Urinary bladder (tissue), 4 donors: ENCODE measurements around the gene YPEL2. TPM values are rescaled to one million over a fixed set of nuclear protein-coding genes. Genes with fewer than 3 reads are reported as not detected.
"Not testable (repeated sequence)": the region's sequence is repeated elsewhere in the genome, so short reads cannot be mapped to it uniquely, and the experiment has no call there.

Experiments
- DNase-seq: peaks from one replicate; pipeline ENCODE4 v3.0.0-alpha.2; 2015; ENCODE audit errors: extremely low spot score
- H3K27ac ChIP-seq: one replicate; pipeline ENCODE4 v1.5.1; 2013; ENCODE audit warnings: low read depth, mild to moderate bottlenecking, moderate library complexity
- H3K36me3 ChIP-seq: one replicate; pipeline ENCODE4 v1.6.1; 2013; ENCODE audit warnings: mild to moderate bottlenecking, moderate library complexity; ENCODE audit not compliant: insufficient read depth
- H3K4me1 ChIP-seq: one replicate; pipeline ENCODE4 v1.6.1; 2013; ENCODE audit warnings: mild to moderate bottlenecking, moderate library complexity; ENCODE audit not compliant: insufficient read depth
- H3K4me3 ChIP-seq: one replicate; pipeline ENCODE4 v1.5.1; 2013; ENCODE audit warnings: low read depth, low read length
- WGBS: extraction: QIAGEN DNeasy Blood & Tissue Kit; methylation state at CpG from one replicate; pipeline ENCODE4 v1.1.7; 2013; 5-methylcytosine and 5-hydroxymethylcytosine counted together
- polyA plus RNA-seq: library from polyadenylated mRNA; stranded (reverse); fragments of 200-250 nt; gene quantifications from one replicate; pipeline ENCODE4 v1.2.3, GENCODE V29; 2013
- total RNA-seq: library from RNA; depleted of rRNA; stranded (reverse); fragments of >200 nt; gene quantifications from one replicate; pipeline ENCODE4 v1.2.3, GENCODE V29; 2014
- donor health status: healthy with polysubstance abuse.
- donor health status: healthy.

YPEL2 gene
- total and polyA plus RNA-seq, 2 donors = 16.0 to 28.4 TPM

GRCh38 chr17:59402760-59403159 is 71.3 kb downstream of the YPEL2 start:
- Histone ChIP-seq H3K27ac (no peak overlapping the region), H3K4me1 (peaks cover 2% of the 10 kb centered on the region), H3K36me3 (no peaks in the 10 kb centered on the region), H3K4me3 (no peak overlapping the region)
- no peak for DNase-seq
- 83% methylated on average over 4 of the region's 4 CpGs for WGBS

DNA sequence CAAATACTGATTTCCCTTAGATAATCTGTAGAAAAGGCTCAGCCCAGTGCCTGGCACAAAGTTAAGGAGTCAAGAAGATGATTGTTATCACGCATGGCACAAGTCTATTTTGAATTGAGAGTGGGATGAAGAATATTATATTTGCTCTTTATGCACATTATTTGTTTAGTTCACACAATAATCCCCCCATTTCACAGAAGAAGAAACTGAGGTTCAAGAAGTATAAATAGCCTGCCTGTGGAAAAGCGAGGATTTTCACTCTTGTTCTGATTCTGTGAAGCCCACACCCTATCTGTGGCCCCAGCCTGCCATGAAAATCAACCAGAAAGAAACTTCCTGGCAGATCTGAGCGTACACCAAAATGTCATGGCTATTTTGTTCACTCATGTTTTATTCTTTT is 73.0 kb downstream of the YPEL2 start:
- H3K27ac ChIP-seq = no peak overlapping the region
- 97% methylated on average over 3 of the region's 3 CpGs for WGBS
- H3K4me1 ChIP-seq = peaks cover 2% of the 10 kb centered on the region
- no peaks in the 10 kb centered on the region for H3K36me3 ChIP-seq
- DNase-seq = no peak
- H3K4me3 ChIP-seq = no peak overlapping the region

DNA sequence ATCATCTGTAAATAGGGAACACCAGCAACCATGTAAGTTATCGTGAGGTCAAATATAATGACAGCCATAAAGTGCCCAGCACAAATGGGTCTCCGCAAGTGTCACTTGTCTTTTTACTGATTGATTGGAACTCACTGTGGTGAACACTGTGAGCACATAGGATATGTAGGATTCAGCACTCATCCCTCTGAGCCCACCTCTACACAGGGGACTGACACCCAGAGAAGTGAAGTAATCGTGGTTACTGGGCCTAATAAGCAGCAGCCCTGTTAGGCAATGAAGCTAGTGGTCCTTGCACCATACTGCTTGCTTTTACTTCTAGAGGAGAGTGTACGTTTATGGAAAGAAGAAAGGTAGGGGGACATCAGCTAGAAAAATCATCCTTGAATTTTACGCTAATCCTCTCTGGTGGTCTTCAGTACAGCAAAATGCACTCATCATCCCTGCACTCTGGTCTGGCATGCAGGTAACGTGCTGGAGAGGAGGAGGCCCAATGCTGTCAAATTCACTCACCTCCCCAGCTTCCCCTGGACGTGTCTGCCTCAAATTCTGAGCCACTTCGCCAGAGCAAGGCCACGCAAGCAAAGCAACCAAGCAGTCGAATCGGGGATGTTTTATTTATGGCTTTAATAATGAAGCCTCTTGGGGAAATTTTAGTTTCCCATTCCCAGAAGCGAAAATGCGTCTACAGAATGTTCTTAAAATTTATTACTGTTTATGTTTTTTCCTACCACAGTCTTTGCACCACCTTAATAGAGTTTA is 74.7 kb downstream of the YPEL2 start:
- WGBS = 64% methylated on average over 13 of the region's 13 CpGs
- H3K4me3 ChIP-seq = no peak overlapping the region
- H3K4me1 ChIP-seq = peaks cover 2% of the 10 kb centered on the region
- no peaks in the 10 kb centered on the region for H3K36me3 ChIP-seq
- DNase-seq = no peak
- H3K27ac ChIP-seq = no peak overlapping the region

DNA sequence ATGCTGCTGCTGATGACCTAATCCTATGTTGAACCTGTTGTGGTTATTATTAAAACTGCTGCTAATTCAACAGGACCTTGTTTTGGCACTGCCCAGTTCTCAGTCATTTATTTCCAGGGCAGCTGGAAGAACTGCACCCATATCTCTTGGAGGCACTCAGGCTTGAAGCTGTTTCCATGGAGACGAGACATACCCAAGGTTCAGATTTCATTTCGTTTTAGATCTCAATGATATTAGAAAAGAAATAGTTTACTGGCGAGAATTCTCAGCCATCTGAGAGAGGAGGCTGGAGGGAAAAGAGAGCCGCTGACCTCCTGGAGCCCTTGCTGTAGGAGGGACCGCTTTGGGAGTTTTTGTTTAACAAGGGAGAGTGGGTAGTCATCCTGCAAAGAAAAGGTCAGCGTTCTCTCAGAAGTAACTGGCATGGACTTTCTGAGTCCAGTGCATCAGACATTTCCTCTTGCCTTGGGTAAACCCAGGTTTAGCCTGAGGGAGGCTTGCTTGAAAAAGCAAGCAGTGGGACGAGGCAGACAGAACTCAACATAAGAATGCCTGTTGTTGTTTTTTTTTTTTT is 75.4 kb downstream of the YPEL2 start:
- Histone ChIP-seq H3K36me3 (no peaks in the 10 kb centered on the region), H3K4me1 (peaks cover 2% of the 10 kb centered on the region), H3K4me3 (no peak overlapping the region), H3K27ac (no peak overlapping the region)
- peak; percentile 50 for DNase-seq
- WGBS = 21% methylated on average over 7 of the region's 7 CpGs

GRCh38 chr17:59409336-59410048 is 78.0 kb downstream of the YPEL2 start:
- 67% methylated on average over 3 of the region's 3 CpGs for WGBS
- H3K4me3 ChIP-seq = no peak overlapping the region
- no peak for DNase-seq
- H3K36me3 ChIP-seq = no peaks in the 10 kb centered on the region
- peaks cover 2% of the 10 kb centered on the region for H3K4me1 ChIP-seq
- H3K27ac ChIP-seq = no peak overlapping the region

GRCh38 chr17:59410049-59410437 is 78.6 kb downstream of the YPEL2 start:
- WGBS = 98% methylated on average over 4 of the region's 4 CpGs

DNA sequence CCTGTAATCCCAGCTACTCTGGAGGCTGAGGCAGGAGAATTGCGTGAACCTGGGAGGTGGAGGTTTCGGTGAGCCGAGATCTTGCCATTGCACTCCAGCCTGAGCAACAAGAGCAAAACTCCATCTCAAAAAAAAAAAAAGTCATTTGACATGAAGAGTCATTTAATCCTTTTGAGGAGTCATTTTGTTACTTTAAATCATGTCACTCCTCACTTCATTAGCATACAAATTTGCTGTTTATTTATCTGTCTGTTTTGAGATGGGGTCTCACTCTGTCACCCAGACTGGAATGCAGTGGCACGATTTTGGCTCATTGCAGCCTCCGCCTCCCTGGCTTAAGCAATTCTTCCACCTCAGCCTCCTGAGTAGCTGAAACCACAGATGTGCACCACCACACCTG is 81.0 kb downstream of the YPEL2 start:
- H3K4me3 ChIP-seq, H3K36me3 ChIP-seq, H3K4me1 ChIP-seq, DNase-seq, H3K27ac ChIP-seq: not testable (repeated sequence)
- WGBS = 92% methylated on average over 5 of the region's 5 CpGs

More at GRCh38 chr17:59410049-59410437, 78.6 kb downstream of the YPEL2 start:
- DNase-seq = no peak
- Histone ChIP-seq H3K4me1 (peaks cover 2% of the 10 kb centered on the region), H3K4me3 (no peak overlapping the region), H3K27ac (no peak overlapping the region), H3K36me3 (no peaks in the 10 kb centered on the region)

GRCh38 chr17:59413014-59413766 is 81.7 kb downstream of the YPEL2 start:
- Histone ChIP-seq H3K36me3 (no peaks in the 10 kb centered on the region), H3K4me1 (no peaks in the 10 kb centered on the region), H3K27ac (no peak overlapping the region), H3K4me3 (no peak overlapping the region)
- WGBS = 72% methylated on average over 8 of the region's 8 CpGs
- no peak for DNase-seq

- H3K36me3 ChIP-seq = no peaks in the 10 kb centered on the region
- H3K4me1 ChIP-seq = no peaks in the 10 kb centered on the region
- H3K4me3 ChIP-seq = no peak overlapping the region
- 72% methylated on average over 5 of the region's 5 CpGs for WGBS
- no peak overlapping the region for H3K27ac ChIP-seq
- DNase-seq = no peak
Observed at GRCh38 chr17:59415397-59415796, 83.9 kb downstream of the YPEL2 start.

- H3K27ac ChIP-seq = no peak overlapping the region
- no peak for DNase-seq
- no peaks in the 10 kb centered on the region for H3K4me1 ChIP-seq
- 83% methylated on average over 4 of the region's 4 CpGs for WGBS
- H3K4me3 ChIP-seq = no peak overlapping the region
- no peaks in the 10 kb centered on the region for H3K36me3 ChIP-seq
Observed at GRCh38 chr17:59416184-59416583, 84.7 kb downstream of the YPEL2 start.

- no peaks in the 10 kb centered on the region for H3K36me3 ChIP-seq
- 93% methylated on average over 12 of the region's 12 CpGs for WGBS
- H3K27ac ChIP-seq = no peak overlapping the region
- no peaks in the 10 kb centered on the region for H3K4me1 ChIP-seq
- no peak for DNase-seq
- H3K4me3 ChIP-seq = no peak overlapping the region
Observed at GRCh38 chr17:59417452-59417851, 86.0 kb downstream of the YPEL2 start.

DNA sequence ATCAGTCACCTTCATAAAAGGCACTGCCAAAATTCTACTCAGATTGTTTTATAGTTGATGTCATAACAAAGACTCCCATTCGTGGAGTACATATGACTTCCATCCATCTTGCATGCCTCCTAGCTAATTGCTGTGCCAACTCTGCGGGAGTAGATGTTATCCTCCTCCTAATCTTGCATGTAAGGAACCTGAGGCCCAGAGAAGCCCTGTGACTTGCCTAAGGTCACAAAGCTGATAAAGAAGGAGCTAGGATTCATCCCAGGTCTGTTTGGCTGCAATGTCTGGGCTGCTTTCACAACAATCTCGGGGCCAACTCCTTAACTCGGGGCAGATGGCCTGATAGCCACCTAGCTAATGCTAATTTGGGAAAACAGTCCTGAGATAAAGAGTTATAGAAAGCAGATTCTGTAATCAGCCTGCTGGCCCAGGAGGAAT is 87.3 kb downstream of the YPEL2 start:
- 36% methylated on average over 4 of the region's 4 CpGs for WGBS
- no peaks in the 10 kb centered on the region for H3K4me1 ChIP-seq
- no peak for DNase-seq
- H3K4me3 ChIP-seq = no peak overlapping the region
- no peak overlapping the region for H3K27ac ChIP-seq
- no peaks in the 10 kb centered on the region for H3K36me3 ChIP-seq

DNA sequence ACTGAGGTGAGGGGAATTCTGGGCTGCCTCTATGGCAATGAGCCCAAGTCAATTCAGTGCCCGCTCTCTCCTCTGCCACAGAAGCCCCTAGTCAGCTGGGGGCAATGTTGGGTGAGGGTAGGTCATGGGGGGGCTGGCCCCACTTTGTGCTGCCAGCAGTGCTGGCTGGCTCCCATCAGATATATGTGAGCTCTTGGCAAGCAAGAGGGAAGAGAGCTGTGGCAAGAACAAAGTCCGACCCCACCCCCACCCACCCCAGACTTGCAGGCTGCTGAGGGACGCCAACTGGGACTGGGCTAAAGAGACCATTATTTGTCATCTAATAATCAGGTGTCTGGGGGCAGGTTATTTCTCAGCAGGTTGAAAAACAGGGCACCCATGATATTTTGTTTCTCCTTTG is 89.4 kb downstream of the YPEL2 start:
- H3K27ac ChIP-seq = no peak overlapping the region
- H3K4me1 ChIP-seq = no peaks in the 10 kb centered on the region
- no peak overlapping the region for H3K4me3 ChIP-seq
- WGBS = 76% methylated on average over 3 of the region's 3 CpGs
- H3K36me3 ChIP-seq = no peaks in the 10 kb centered on the region
- DNase-seq = no peak
